HG02678 (cell line): ENCODE measurements around the gene TCEA3.

Experiments
- ATAC-seq: cut with Tn5 transposase; IDR thresholded peaks from one replicate; pipeline ENCODE4 v1.9.1; 2021; ENCODE audit warnings: mild to moderate bottlenecking, moderate library complexity; ENCODE audit not compliant: unreplicated experiment

The TCEA3 gene

DNA sequence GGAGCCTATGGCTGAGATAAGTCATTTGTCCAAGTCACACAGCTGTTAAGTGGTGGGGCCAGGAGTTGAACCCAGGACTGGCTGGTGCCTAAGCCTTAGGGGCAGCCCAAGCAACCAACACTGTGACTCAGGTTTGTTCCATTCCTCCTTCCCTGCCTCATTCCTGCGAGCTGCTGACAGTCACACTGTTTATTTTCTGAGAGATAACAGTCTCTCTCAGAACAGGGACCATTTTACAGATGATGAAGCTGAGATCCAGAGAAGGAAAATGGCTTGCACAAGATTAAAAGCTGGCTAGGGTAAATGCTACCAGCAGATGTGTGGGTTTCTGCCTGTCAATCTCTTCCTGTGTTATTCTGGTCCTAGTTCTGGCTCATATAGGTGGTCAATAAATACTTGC is 24.3 kb upstream of the TCEA3 start:
- no peak for ATAC-seq

DNA sequence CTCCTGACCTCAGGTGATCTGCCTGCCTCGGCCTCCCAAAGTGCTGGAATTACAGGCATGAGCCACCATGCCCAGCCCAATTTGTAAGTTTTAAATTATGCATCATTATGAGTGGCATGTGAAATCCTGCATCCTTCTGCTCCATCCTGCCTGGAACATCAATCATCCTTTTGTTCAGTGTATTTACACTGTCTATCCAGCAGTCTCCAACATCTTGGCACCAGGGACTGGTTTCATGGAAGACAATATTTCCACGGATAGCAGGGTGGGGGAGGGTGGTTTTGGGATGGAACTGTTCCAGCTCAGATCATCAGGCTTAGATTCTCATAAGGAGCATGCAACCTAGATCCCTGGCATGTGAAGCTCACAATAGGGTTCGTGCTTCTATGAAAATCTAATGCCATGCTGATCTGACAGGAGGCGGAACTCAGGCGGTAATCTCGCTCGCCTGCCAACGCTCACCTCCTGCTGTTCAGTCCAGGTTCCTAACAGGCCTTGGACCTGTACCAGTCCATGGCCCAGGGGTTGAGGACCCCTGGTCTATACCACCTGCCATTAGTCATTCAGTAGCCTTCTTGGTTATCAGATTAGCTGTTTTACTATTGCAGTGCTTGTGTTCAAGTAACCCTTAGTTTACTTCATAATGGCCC is 22.2 kb upstream of the TCEA3 start:
- no peak for ATAC-seq

DNA sequence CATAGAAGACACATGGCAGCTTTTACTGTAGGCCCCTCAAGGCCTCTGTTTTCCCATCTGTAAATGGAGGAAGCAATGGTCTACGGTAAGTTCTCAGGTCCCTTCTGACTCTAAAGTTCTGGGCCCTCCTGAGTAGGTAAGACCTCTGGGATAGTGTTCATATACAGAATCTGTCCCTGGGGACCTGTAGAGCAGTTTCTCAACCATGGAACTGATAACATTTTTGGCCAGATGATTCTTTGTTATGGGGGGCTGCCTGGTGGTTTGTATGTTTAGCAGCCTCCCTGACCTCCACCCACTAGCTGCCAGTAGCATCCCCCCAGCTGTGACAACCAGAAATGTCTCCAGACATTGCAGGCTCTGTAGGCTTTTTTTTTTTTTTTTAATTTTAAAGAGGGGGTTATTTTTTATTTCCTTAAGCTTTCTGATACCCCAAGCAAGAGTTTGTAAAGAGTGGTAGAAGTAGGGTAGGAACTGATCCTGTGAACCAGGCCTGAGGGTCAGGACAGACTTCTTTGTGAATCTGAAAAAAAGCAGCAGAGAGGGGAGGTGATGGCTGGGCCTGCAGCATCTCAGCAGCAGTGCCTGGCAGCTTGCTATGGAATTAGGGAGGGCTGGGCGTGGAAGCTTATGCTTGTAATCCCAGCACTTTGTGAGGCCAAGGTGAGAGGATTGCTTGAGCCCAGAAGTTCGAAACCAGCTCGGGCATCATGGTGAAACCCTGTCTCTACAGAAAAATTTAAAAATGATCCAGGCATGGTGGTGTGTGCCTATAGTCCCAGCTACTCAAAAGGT is 20.2 kb upstream of the TCEA3 start:
- ATAC-seq = no peak

DNA sequence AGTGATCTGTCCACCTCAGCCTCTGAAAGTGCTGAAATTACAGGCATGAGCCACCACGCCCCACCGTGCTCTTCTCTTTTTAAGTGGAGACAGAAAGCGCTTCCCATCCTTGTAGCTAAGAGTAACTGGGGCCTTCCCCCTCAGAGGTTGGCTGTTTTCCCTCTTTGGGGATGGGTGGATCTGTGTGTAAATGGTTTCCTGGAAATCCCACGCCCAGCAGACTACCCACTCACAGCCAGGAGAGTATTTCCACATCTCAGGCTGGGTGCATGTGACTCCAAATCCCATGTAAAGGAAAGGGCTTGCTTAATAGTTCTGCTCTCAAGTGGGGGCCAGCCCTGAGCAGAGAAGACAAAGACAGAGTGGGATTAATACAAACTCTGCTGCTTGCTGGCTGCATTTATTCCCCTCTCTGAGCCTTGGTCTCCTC is 19.6 kb upstream of the TCEA3 start:
- ATAC-seq = no peak

DNA sequence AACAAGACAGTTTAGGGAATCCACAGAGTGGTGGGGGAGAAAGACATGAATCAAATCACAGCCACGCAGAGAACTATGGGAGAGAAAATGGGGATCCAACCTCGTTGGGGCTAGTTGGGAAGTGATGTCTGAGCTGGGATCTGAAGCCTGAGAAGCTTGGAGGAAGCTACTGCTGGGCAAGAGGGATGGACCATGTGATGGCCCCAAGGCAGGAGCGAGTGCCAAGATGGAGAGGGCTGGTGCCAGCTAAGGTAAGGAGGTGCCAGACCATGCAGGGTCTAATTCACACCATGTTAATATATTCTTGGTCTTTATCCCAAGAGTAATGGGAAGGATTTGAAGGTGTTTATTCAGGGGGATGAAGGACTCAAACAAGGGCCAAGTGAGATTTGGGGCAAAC is 18.2 kb upstream of the TCEA3 start:
- no peak for ATAC-seq

DNA sequence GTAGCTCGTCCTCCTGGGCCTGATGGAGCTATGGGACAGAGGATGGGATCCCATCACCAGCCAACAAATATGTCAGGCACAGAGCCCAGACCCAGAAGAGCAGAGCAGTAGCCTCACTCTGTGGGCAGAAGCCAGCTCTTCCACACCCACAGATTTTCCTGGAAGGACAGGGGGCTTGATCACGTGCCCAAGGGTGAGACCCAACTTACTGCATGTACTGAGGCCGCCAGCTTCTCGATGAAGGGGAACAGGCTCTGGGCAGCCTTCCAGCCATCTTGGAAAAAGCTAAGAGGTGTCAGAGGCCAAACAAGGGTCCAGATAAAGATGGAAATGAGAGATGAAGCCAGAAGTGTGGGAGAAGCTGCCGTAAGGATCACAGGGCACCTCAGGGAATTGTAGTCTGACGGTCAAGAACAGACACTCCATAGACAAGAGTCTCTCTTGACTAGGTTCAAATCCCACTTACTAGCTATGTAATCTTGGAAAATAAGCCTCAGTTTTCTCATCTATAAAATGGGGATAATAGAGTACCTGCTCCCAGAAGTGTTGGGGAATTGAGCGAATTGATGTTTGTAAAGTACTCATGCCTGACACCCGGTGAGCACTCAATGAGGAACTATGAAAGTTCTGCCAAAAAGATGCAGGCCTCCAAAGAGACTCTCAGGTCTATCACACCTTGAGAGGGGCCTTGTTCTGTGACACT is 17.0 kb upstream of the TCEA3 start:
- no peak for ATAC-seq

DNA sequence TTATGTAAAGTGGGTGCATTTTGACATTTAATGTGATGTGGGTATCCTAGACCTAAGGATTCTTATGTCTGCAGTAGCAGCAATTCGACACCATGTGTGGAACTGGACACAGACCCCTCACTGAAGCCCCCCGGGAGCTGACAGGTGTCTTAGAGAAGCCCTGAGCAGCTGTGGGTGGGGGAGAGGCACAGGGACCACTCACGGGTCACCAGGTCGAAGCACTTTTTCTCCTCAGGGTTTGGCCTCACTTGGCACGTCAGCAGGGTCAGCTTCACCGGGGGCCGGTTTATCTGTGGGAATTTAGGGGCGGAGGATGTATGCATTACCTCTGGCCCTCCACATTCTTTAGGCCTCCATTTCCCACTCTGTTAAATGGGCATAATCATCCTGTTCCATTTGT is 14.0 kb upstream of the TCEA3 start:
- no peak for ATAC-seq

DNA sequence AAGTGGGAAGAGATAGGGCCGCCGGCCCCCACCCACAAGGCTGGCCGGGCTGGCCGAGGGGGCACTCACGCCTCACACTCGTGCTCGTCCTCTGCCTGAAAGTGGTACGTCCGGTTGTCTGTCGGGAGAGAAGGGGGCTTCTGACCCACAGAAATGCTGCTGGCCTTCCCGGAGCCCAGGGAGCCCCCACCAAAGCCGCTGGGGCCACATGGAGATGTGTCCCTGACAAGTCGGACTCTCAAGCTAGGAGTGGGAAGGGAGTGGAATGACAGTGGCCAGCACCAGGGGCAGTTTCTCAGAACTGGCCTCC is 12.8 kb upstream of the TCEA3 start:
- no peak for ATAC-seq

DNA sequence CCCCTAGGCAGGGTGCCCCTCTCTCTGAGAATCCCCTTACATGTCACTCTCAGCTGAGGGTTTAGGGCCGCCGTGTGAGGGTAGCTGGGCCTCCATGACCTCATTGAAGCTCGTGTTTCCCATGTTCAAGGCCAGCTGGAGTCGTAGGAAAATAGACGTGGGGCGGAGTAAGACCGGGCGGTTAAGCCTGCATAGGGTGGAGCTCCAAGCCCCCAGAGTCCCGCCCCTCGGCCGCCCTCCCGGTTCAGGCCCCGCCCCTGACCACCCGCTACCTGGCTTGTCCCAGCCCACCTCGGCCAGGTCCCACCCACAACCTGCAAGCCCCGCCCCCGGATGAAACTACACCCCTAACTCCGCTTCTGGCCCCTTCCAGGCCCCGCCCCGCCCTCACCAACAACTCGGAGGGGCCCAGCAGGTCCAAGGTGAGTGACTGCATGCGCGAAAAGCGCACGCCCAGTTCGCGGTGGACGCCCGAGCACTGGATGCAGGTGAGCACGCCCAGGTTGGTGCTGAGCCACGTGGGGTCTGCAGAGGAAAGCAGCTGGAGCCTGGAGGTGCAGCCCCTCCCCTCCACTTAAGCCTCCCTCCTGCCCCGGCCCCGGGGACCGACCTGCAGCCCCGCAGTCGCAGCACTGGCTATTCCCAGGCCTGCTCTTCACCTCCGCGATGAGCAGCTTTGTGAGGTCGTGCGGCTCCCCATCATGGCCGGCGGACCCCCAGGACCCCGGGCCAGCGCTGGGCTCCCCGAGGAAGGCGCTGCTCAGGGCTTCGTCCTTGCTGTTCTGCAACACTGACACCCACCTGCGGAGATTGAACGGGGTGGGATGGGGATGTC is 12.2 kb upstream of the TCEA3 start:
- no peak for ATAC-seq

DNA sequence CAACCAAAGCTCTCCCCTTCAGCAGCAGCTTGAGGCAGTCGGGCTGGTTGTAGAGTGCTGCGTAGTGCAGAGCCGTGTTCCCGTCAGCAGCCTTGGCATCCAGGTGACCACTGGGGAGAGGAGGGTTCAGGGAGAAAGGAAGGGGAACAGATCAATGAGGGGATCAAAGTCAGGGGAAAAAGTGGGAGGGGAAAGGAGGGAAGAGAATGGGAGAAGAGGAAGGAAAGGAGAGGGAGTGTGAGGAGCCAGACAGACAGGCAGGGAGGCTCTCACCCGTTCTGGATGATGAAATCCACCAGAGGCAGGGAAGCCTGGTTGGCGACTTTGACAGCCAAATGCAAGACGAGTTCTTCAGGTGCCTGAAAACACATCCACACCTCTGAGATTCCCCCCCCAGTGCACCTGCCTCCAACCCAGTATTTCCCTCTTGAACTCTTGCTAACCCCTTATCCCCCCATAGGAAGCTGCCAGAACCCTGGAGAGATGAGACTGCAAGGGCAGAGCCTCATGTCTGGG is 9.8 kb upstream of the TCEA3 start:
- no peak for ATAC-seq

DNA sequence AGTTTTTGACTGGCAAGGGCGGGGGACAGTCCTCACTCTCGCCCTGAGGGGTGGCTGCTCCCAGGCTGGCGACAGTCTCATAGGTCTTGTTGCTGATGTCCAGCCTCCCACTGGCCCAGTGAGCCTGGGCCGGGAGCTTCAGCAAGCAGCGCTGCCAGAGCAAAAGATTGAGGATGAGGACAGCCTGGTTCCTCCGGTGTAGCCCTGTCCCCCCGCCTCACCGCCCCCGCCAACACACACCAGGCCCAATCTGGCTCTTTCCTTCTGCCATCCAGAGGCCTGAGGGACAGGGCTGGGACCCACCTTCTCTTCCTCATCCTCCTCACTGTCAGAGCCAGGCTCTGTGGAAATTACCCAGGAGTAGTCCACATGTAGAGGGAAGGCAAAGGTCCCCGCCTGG is 8.6 kb upstream of the TCEA3 start:
- no peak for ATAC-seq

DNA sequence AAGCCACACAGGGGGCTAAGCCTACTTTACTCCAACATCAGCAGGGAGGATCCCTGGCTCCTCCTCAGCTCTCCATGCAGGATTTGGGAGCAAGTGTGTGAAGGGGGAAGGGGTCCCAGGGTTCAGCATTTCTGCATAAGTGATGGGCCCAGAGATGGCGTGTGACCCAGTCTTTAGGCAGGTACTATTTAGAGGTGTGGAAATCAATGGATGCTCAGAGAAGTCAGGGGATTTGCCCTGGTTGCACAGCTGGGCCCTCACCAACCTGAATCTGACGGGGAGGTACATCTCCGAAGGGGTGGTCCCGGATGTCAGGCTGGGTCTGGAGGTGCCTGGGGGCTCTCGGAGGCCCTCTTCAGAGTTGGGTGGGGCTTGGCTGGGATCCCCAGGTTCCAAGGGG is 6.9 kb upstream of the TCEA3 start:
- ATAC-seq = no peak

DNA sequence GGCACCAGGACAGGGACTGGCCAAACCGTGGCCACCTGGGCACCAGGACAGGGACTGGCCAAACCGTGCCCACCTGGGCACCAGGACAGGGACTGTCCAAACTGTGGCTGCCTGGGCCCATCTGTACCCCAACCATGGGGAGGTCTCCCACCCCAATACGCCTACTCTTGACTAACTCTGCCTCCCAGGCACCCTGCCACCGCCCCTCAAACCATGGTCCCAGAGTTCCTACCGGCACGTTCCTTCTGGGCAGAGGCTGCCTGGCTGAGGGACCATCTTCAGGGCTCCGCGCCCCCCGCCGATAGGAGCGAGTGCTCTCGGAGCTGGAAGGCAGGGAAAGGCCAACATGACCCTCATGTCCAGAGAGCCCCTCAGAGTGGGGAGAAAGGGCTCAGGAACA is 6.3 kb upstream of the TCEA3 start:
- no peak for ATAC-seq

DNA sequence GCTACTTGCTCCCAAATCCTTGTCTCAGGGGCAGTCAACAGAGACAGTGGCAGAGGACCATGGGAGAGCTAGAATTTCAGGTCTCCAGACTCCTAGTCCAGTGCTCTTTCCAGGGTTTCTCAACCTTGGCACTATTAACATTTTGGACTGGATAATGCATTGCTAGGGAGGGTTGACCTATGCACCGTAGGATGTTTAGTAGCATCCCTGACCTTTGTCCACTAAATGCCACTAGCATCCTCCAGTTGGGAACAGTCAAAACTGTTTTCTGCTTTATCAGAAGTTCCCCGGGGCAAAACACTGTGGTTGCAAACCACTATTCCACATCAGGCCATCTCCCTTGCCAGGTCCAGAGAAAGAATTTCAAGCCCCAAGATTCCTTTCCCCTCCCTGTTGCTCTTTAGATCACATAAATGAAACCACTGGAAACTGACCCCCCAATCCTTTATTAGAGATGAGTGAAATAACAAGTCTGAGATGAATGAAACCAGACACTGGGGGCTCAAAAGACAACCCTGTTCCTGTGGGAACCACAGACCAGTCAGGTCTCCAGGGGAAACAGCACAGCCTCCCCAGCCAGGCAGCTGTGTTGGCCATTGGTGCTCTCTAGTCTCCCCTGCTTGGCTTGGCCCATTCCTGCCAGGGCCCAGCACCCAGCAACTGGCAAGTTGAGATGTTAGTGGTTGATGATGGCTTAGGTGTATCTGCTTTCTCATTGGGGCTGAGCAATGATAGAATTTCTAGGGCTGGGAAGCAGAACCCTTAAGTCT is 3.8 kb upstream of the TCEA3 start:
- ATAC-seq = no peak

DNA sequence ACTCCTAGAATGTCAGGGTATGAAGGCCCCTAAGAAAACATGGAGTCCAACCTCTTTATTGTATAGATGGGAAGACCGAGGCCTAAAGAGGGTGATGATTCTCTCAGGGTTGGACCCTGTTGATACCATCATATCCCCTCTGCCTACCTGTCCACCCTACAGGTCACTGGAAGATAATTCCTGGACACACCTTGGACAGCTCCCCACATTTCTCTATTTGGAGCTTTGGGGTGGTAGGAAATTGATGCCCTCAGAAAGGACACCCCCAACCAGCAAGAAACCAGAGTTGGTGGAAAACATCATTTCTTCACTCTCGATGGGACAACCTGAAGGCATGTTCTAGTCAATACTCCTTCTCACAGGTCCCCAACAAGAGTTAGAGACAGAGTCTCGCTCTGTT is 3.0 kb upstream of the TCEA3 start:
- no peak for ATAC-seq

DNA sequence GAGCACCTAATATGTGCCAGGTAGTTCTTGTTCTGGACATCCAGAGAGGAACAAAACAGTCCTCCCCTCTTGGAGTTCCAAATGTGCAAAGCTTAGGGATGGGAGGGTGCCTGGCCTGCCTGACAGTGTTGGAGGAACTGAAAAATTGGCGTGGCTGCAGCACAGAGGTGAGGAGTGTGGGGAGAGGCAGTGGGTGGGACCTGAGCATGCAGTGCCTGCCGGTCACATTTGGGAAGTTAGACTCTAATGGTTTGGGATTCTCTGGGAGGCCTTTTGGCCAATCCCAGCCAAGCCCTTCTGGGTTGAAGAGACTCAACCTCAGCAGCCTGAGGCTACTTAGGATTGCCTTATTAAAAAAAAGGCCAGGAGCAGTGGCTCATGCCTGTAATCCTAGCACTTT is 2.3 kb upstream of the TCEA3 start:
- ATAC-seq = no peak

DNA sequence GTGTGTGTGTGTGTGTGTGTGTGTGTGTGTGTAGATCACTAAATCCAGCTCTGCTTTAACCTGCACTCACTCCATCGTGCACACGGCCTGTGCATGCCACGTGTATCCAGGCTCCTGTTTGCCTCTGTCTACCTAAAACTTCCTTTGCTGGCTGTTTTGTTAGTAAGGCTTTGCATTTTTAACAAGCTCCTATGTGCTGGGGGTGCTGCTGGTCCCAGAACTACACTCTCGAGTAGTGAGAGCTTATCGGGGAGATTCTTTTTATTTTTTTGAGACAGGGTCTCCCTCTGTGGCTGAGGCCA is 596 bp upstream of the TCEA3 start:
- no peak for ATAC-seq

DNA sequence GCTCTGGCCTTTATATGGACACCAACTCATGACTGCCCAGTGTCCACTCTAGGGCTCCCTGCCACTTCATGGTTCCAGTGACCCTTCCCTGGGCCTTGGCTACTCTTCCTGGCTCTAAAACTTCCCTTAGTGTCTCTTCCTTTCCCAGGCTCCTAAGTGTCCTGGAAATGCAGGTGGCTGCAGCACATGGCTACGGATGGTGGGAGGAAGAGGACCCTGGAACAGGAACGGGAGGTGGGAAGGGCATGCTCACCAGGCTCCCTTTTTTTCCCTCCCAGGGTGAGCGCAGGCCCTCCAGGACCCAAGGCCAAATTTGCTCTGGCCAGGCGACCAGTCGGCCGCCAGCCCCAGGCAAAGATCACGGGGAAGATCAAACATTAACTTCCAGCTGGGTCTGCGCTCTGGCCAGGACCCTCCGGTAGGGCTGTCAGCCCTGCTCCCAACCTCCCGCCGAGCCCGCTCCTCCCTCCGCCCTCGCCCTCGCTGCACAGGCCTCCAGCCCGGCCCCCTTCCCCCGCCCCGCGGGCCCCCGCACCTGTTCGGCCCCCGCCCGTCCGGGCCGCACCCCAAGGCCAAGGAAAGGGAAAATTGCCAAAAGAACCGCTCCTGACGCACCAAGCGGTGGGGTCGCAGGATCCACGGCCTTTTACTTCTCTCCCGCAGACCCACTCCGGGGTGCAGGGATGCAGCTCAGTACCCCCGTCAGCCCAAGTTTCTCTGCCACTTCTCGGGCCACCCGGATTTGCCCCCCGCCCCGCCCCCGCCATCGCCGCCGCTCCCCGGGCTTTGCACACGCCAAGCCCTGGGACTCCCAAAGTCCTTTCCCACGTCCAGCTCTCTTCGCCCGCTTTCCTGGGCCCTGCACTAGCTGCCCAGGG is 894 bp downstream of the TCEA3 start:
- ATAC-seq = no peak

DNA sequence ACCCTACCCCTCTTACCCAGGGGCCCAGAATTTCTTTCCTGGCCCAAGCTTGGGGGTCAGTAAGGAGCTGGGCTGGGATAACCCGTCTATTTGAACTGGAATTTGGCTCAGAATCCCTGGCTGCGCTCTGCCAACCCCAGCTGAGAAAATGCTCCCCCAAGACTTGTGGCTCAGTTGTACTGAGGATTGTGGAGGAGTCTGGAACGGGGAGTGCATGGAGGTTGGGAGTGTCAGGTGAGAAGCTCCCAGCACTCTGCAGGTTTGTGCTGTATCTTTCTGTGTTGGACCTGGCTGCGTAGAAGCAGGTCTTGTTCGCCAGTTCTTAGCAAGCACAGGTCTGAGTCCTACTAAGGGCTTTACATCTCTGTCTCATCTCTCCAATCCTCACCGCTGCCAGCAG is 1.6 kb downstream of the TCEA3 start:
- no peak for ATAC-seq
